ENCODE data around the gene DOK4.
"Not testable (repeated sequence)": the region's sequence is repeated elsewhere in the genome, so short reads cannot be mapped to it uniquely, and the experiment has no call there.

DOK4 gene

DNA sequence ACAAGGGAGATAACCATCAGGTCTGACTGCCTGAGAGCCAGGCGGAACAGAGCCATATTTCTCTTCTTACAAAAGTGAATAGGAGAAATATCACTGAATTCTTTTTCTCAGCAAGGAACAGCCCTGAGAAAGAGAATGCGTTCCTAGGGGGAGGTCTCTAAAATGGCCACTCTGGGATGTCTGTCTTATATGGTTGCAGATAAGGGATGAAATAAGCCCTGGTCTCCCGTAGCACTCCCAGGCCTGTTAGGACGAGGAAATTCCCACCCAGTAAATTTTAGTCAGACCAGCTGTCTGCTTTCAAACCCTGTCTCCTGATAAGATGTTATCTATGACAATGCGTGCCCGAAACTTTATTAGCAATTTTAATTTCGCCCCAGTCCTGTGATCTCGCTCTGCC, 46.3 kb downstream of the DOK4 start:
- not testable (repeated sequence) for FAIRE-seq

GRCh38 chr16:57435838-57436237, 50.5 kb downstream of the DOK4 start:
- no peak for FAIRE-seq

DNA sequence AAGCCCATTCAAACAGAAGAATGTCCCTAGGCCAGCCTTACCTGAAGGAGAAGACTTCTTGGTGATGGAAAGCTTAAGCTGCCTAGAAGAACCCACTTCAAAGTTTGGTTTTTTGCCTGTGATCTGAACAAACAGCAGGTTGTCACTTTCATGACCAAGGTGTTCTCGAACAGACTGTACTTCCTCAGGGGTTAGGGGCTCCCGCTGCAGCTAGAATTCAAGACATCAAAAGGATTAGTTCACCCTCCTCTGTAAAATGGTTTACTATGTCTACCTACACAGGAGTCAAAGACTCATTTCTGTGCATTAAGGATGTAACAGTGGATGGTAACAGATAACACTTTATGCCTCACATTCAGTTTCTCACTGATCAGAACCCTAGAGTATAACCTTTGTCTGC, 52.3 kb downstream of the DOK4 start:
- no peak for FAIRE-seq

DNA sequence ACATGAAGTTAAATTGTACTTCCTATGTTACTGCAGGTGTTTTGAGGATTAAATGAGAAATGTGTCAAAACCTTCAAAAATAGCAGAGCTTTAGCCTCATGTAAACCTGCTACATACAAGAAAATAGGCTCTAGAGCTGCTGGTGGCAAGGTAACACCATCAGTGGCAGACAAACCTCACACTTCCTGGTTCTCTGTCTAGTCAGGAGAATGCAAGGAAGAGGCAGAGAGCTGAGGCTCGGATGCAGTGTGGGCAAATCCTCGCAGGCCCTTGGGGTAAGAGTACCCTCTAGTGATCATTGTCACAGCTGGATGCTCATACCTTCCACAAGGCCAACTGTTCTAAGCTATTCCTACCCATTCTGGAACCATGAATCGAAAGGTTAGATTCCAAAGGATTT, 53.3 kb downstream of the DOK4 start:
- no peak for FAIRE-seq

DNA sequence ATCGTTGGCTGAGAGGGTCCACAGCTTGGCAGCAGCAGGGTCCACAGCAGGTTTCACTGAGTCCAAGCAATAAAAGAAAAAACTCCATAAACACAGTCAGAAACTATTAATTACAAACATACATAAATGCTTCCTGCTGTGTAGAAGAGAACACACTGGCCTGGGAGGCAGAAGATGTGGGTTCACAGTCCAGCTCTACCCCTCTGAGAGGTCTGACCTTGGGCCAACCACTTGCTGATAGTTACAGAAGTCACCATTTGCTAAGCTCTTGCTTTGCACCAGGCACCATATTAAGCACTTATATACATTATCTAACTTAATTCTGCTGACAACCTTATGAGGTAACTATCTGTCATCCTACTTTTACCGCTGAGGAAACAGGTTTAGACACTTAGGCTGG, 53.8 kb downstream of the DOK4 start:
- no peak for FAIRE-seq

- FAIRE-seq: no peak
Observed at GRCh38 chr16:57430955-57431354, 55.3 kb downstream of the DOK4 start.

DNA sequence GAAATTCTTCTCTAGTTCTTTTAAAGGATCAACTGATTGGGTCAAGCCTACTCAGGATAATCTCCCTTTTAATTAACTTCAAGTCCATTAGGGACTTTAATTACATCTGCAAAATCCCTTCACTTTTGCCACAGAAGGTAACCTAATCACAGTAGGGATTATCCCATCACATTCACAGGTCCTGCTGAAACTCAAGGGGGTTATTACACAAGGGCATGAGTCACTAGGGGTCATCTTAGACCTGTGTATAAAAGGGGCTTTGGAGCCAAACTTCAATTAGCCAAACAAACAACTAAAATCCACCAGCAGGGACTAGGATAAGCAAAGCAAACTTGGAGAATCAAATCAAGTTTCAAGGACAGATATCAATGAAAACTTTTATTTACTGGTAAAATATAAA, 58.5 kb downstream of the DOK4 start:
- FAIRE-seq: no peak

- no peak for FAIRE-seq
Observed at GRCh38 chr16:57427307-57427706, 59.0 kb downstream of the DOK4 start.

- no peak for FAIRE-seq
Observed at GRCh38 chr16:57426356-57426755, 59.9 kb downstream of the DOK4 start.

GRCh38 chr16:57424583-57424982, 61.7 kb downstream of the DOK4 start:
- no peak for FAIRE-seq

- FAIRE-seq: no peak
Observed at GRCh38 chr16:57423152-57423551, 63.1 kb downstream of the DOK4 start.

- FAIRE-seq: no peak
Observed at GRCh38 chr16:57422026-57422944, 64.0 kb downstream of the DOK4 start.

Measured in islet of Langerhans (tissue), 1 donor.